Colonic mucosa (tissue), 4 donors: Measurements from ENCODE around the gene MGAT4A. TPM values are rescaled to one million over a fixed set of nuclear protein-coding genes. Genes with fewer than 3 reads are reported as not detected.
"Not testable (repeated sequence)": the region's sequence is repeated elsewhere in the genome, so short reads cannot be mapped to it uniquely, and the experiment has no call there.

Experiments
- DNase-seq: peaks from one replicate; pipeline ENCODE4 v3.0.0-alpha.2; 2020
- H3K27ac ChIP-seq: fragments of 200-600 bp; one replicate; pipeline ENCODE4 v1.8.0; 2021
- H3K27me3 ChIP-seq: fragments of 200-600 bp; one replicate; pipeline ENCODE4 v1.8.0; 2021
- H3K36me3 ChIP-seq: fragments of 200-600 bp; one replicate; pipeline ENCODE4 v1.8.0; 2021
- H3K4me1 ChIP-seq: fragments of 200-600 bp; one replicate; pipeline ENCODE4 v1.8.0; 2021; ENCODE audit warnings: mild to moderate bottlenecking
- H3K4me3 ChIP-seq: fragments of 200-600 bp; one replicate; pipeline ENCODE4 v1.8.0; 2021
- H3K9ac ChIP-seq, 2 donors: one replicate each; pipeline ENCODE4 v1.7.0; 2013; ENCODE audit warnings: control low read depth in 2 of 2, low read depth in 2 of 2, low read length in 2 of 2
- H3K9me3 ChIP-seq: fragments of 200-600 bp; one replicate; pipeline ENCODE4 v1.8.0; 2021
- intact Hi-C: fragments of 100-400 bp; cut with DNase I; formaldehyde crosslinking; loops from one replicate; pipeline ENCODE4 v1.14.1; 2022
- total RNA-seq, 2 donors: library from RNA; stranded (reverse); fragmentation: NEBNext Ultra II Directional in 1 of 2; extraction: Animal tissue kit (Norgen Biotek cat#: 25700) in 1 of 2; gene quantifications; one replicate each; pipeline ENCODE4 v1.2.1, GENCODE V29; 2021
- TF ChIP-seq, protein P1 (sequence below): fragments of 200-600 bp; IDR thresholded peaks from one replicate; pipeline ENCODE4 v1.8.0; 2022; ENCODE audit warnings: antibody characterized with exemption, mild to moderate bottlenecking
- donor health status: healthy.
- donor health status: DM: no; HTN: no; CAD: no.
- donor health status: DM: no; HTN: no; CAD: no.

Gene MGAT4A
- total RNA-seq, 2 donors from 2014 or later = 103 to 125 TPM

DNA sequence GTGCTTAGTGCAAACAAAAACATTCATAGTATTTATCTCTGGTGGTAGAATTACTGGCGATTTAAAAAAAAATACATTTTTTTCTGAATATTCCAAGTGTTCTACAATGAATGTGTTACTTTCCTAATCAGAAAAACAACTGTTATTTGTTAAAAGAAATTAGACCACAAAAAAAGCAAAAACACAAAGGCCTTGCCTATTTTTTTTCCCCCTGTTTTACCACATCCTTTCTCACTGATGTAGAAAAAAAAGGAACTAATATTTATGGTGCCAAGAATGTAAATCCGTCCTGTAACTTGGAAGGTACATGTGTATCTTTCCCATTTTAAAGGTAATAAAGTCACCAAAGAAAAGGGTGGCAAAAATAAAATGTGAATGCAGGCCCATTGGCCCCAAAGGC lies 28.4 kb upstream of the MGAT4A start:
- H3K27me3 ChIP-seq = no peaks in the 10 kb centered on the region
- H3K27ac ChIP-seq = peak overlapping the region; percentile 45
- H3K4me1 ChIP-seq = peaks cover 3% of the 10 kb centered on the region
- H3K9ac ChIP-seq = no peak overlapping the region
- TF ChIP-seq, protein P1, sequence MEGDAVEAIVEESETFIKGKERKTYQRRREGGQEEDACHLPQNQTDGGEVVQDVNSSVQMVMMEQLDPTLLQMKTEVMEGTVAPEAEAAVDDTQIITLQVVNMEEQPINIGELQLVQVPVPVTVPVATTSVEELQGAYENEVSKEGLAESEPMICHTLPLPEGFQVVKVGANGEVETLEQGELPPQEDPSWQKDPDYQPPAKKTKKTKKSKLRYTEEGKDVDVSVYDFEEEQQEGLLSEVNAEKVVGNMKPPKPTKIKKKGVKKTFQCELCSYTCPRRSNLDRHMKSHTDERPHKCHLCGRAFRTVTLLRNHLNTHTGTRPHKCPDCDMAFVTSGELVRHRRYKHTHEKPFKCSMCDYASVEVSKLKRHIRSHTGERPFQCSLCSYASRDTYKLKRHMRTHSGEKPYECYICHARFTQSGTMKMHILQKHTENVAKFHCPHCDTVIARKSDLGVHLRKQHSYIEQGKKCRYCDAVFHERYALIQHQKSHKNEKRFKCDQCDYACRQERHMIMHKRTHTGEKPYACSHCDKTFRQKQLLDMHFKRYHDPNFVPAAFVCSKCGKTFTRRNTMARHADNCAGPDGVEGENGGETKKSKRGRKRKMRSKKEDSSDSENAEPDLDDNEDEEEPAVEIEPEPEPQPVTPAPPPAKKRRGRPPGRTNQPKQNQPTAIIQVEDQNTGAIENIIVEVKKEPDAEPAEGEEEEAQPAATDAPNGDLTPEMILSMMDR = no peak
- intact Hi-C loops = no loop called here
- H3K9me3 ChIP-seq = no peaks in the 10 kb centered on the region
- no peak for DNase-seq
- H3K36me3 ChIP-seq = no peaks in the 10 kb centered on the region
- no peak overlapping the region for H3K4me3 ChIP-seq

DNA sequence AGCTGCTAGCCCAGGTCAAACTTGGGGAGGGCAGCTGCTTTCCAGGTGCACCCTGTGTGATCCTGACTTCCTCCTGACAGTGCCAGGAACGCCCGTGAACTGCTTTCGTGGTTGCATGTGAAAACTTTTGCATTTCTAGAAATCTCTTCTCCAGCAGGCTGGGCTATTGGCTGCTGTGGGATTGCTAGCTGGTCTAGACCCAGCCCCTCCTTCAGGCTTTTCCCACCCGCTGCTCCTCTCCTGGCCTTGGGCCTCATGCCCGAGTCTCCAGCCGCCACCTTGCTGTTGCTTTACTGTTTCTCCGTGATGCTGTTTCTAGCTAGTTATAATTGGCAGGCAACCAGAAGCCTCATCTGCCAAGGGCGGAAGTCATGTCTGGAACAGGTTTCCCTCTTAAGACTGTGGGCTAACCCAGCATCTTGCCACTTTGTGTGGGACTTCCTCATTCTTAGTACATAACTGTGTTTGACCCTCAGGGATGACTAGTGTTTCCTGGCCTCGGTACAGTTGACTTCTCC lies 27.0 kb upstream of the MGAT4A start:
- DNase-seq = peak; percentile 76
- intact Hi-C loops = no loop called here
- no peaks in the 10 kb centered on the region for H3K27me3 ChIP-seq
- peaks cover 3% of the 10 kb centered on the region for H3K4me1 ChIP-seq
- H3K36me3 ChIP-seq = no peaks in the 10 kb centered on the region
- TF ChIP-seq, protein P1 = no peak
- H3K27ac ChIP-seq = peak overlapping the region; percentile 55
- H3K4me3 ChIP-seq = no peak overlapping the region
- peak overlapping the region; percentile 22 to 36 for H3K9ac ChIP-seq
- no peaks in the 10 kb centered on the region for H3K9me3 ChIP-seq

DNA sequence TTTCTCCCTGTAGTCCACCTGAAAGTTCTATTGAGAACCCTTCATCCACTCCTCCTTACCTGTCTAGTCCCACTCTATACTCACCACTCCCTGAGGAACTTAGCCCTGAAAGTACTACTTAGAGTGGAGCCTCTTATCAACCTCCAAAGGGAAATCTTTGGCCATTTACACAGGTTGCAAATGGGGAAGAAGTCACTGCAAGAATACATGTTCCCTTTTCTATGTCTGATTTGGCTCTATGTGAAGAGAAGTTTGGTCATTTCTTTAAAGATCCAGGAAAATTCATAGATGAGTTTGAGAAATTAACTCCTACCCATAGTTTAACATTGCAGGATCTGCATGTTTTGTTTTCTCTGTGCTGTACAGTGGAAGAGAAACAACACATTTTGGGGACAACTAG lies 22.9 kb upstream of the MGAT4A start:
- no peak for DNase-seq
- H3K4me1 ChIP-seq = peaks cover 3% of the 10 kb centered on the region
- TF ChIP-seq, protein P1 = no peak
- no peaks in the 10 kb centered on the region for H3K9me3 ChIP-seq
- H3K27me3 ChIP-seq = no peaks in the 10 kb centered on the region
- H3K4me3 ChIP-seq = no peak overlapping the region
- H3K27ac ChIP-seq = no peak overlapping the region
- H3K36me3 ChIP-seq = no peaks in the 10 kb centered on the region
- no peak overlapping the region for H3K9ac ChIP-seq
- intact Hi-C loops = no loop called here

DNA sequence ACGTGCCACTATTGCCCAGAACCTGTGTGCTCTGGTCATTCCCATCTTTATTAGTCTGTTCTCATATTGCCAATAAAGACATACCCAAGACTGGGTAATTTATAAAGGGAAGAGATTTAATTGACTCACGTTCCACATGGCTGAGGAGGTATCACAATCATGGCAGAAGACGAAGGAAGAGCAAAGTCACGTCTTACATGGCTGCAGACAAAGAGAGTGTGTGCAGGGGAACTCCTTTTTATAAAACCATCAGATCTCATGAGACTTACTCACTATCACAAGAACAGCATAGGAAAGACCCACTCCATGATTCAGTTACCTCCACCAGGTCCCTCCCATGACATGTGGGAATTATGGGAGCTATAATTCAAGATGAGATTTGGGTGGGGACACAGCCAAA lies 21.8 kb upstream of the MGAT4A start:
- H3K9ac ChIP-seq, H3K36me3 ChIP-seq, H3K27me3 ChIP-seq, DNase-seq, H3K27ac ChIP-seq, intact Hi-C loops, H3K4me1 ChIP-seq, H3K9me3 ChIP-seq, H3K4me3 ChIP-seq: not testable (repeated sequence)

DNA sequence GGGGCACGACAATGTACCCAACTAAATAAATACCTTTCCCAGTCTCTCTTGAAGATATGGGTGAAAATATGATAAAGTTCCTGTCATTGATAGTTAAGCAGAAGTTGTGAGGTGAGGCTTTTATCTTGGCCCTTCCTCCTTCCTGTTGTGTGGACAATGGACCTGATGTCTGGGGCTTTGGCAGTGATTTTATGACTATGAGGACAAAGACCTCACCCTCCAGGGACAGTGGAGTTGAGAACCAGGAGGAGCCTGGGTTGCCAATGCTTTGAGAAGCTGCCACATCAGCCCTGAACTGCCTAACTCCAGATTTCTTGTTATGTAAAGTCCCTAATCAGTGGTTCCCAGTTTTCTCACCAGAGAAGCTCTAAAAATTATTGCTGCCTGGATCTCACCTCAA lies 20.8 kb upstream of the MGAT4A start:
- intact Hi-C loops = no loop called here
- Histone ChIP-seq H3K4me3 (no peak overlapping the region), H3K27ac (no peak overlapping the region), H3K9ac (no peak overlapping the region), H3K9me3 (no peaks in the 10 kb centered on the region), H3K36me3 (no peaks in the 10 kb centered on the region), H3K4me1 (no peaks in the 10 kb centered on the region), H3K27me3 (no peaks in the 10 kb centered on the region)
- TF ChIP-seq, protein P1 = no peak
- no peak for DNase-seq

DNA sequence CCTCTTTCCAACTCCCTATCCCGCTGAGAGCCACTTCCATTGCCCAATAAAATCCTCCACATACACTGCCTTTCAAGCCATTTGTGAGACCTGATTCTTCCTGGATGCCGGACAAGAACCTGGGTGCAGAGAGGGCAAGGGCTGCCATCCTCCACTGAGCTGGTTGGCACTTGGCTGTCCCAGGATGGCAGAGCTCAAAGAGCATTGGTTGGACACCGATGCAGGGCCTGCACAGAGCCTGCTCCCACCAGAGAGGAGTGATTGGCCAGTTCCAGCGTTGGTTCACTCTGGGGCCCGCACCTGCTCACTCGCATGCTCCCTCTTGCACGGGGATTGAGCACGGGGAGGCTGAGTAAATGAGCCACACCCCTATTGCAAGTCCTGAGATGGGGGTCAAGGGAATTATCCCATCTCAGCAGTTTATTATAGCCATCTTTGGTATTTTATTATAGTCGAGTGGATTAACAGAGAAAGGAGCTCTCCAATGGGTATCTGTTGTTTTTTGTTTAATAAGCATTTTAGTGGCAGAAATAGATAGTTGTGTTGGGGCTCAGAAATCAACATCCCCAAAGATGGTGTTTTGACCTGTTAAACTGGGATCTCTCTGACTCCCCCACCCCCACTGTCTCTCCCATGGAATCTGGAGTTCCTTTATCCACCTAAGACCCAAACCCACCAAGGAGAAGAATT lies 19.8 kb upstream of the MGAT4A start:
- Histone ChIP-seq H3K4me1 (no peaks in the 10 kb centered on the region), H3K27ac (no peak overlapping the region), H3K36me3 (no peaks in the 10 kb centered on the region), H3K9me3 (no peaks in the 10 kb centered on the region), H3K27me3 (no peaks in the 10 kb centered on the region), H3K9ac (no peak overlapping the region), H3K4me3 (no peak overlapping the region)
- TF ChIP-seq, protein P1 = no peak
- intact Hi-C loops = no loop called here
- DNase-seq = no peak
